ENCODE data around the gene TAF3.

The TAF3 gene

GRCh38 chr10:8064436-8064835 is 246.1 kb downstream of the TAF3 start:
- no peak for TF ChIP-seq CTCF (IDR thresholded peaks at IDR 0.05; ENCODE audit: extremely low read depth, missing control alignments)
- no peak for DNase-seq (ENCODE audit: low spot score)

GRCh38 chr10:8065651-8066050 is 247.3 kb downstream of the TAF3 start:
- no peak for DNase-seq (ENCODE audit: low spot score)
- TF ChIP-seq CTCF (IDR thresholded peaks at IDR 0.05; ENCODE audit: extremely low read depth, missing control alignments): no peak

- TF ChIP-seq CTCF (IDR thresholded peaks at IDR 0.05; ENCODE audit: extremely low read depth, missing control alignments): no peak
- DNase-seq (ENCODE audit: low spot score): no peak
Measured at GRCh38 chr10:8066124-8066523, 247.8 kb downstream of the TAF3 start.
